Ovary (tissue), 3 donors: Measurements from ENCODE around the gene OR2AK2.

ENCODE experiments used
- EP300 ChIP-seq: sonication (generic); formaldehyde crosslinking; IDR thresholded peaks from one replicate; pipeline ENCODE4 v1.6.1; 2017; ENCODE audit warnings: antibody characterized with exemption
- POLR2A ChIP-seq: fragments of 450-650 bp; IDR thresholded peaks from one replicate; pipeline ENCODE4 v1.6.1; 2017; ENCODE audit warnings: antibody characterized with exemption, mild to moderate bottlenecking, moderate library complexity
- TF ChIP-seq, protein P1 (sequence below), 3 donors: fragments of 450-650 bp in 2 of 3; fragments of 200-600 bp in 1 of 3; IDR thresholded peaks; one replicate each; pipeline versions ENCODE4 v1.5.1 to v1.8.0; 2016 to 2022; ENCODE audit warnings: antibody characterized with exemption in 3 of 3, mild to moderate bottlenecking in 1 of 3
- donor health status: DM: no; HTN: no; CAD: no.

- TF ChIP-seq, protein P1, sequence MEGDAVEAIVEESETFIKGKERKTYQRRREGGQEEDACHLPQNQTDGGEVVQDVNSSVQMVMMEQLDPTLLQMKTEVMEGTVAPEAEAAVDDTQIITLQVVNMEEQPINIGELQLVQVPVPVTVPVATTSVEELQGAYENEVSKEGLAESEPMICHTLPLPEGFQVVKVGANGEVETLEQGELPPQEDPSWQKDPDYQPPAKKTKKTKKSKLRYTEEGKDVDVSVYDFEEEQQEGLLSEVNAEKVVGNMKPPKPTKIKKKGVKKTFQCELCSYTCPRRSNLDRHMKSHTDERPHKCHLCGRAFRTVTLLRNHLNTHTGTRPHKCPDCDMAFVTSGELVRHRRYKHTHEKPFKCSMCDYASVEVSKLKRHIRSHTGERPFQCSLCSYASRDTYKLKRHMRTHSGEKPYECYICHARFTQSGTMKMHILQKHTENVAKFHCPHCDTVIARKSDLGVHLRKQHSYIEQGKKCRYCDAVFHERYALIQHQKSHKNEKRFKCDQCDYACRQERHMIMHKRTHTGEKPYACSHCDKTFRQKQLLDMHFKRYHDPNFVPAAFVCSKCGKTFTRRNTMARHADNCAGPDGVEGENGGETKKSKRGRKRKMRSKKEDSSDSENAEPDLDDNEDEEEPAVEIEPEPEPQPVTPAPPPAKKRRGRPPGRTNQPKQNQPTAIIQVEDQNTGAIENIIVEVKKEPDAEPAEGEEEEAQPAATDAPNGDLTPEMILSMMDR (IDR thresholded peaks at IDR 0.05): no peak
- TF ChIP-seq POLR2A: no peak
- TF ChIP-seq EP300: no peak
These were observed 44.6 kb downstream of the OR2AK2 start for GRCh38 chr1:248009681-248010080.
